Measurements from ENCODE around the gene GAK. TPM values are rescaled to one million over a fixed set of nuclear protein-coding genes. Genes with fewer than 3 reads are reported as not detected.

Gene GAK
- total RNA-seq, 1 donor from 2014 or later = 89.1 TPM

DNA sequence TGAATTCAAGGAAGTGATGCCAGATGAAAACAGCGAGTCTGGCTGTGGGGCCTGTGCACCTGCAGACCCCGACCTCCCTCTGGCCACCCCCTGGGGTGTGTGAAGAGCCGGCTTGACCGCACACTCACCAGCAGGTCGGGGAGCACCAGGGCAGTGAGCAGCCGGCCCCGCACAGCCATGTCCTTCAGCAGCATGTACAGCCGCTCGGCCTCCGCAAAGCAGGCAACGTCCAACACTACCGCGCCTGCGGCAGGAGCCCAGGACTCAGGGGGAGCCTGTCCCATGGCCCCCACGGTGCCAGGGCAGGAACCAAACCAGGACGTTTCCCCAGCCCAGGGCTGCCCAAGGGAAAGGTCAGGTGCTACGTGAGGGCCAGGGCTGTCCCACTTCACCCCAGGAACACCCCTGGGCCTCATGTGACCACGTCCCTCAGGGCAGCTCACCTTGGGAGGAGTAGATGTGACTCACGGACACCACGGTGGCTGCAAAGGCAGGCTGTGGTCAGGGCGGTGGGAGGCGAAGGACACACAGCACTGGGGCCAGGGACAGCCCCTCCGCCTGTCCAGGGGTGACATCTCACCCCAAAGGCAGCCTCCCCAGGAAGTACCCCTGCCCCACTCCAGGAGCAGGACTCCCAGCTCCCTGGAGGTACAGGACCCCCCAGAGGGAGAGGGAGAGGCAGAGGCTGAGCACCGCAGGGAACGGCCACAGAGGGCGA, 33.1 kb upstream of the GAK start:
- DNase-seq (ENCODE audit: extremely low spot score in 2 of 2) = no peak
- H3K4me1 ChIP-seq = peaks cover 28% of the 10 kb centered on the region
- H3K9me3 ChIP-seq = no peaks in the 10 kb centered on the region
- TF ChIP-seq, protein P1, sequence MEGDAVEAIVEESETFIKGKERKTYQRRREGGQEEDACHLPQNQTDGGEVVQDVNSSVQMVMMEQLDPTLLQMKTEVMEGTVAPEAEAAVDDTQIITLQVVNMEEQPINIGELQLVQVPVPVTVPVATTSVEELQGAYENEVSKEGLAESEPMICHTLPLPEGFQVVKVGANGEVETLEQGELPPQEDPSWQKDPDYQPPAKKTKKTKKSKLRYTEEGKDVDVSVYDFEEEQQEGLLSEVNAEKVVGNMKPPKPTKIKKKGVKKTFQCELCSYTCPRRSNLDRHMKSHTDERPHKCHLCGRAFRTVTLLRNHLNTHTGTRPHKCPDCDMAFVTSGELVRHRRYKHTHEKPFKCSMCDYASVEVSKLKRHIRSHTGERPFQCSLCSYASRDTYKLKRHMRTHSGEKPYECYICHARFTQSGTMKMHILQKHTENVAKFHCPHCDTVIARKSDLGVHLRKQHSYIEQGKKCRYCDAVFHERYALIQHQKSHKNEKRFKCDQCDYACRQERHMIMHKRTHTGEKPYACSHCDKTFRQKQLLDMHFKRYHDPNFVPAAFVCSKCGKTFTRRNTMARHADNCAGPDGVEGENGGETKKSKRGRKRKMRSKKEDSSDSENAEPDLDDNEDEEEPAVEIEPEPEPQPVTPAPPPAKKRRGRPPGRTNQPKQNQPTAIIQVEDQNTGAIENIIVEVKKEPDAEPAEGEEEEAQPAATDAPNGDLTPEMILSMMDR (IDR thresholded peaks at IDR 0.05) = no peak
- TF ChIP-seq POLR2AphosphoS5 (IDR thresholded peaks at IDR 0.05; ENCODE audit: insufficient read depth in 1 of 2, low read depth in 1 of 2) = no peak
- TF ChIP-seq POLR2A (IDR thresholded peaks at IDR 0.05) = no peak
- no peak overlapping the region for H3K27ac ChIP-seq
- peaks cover 0 to 28% of the 10 kb centered on the region in 2 donors for H3K36me3 ChIP-seq
- H3K27me3 ChIP-seq = no peaks in the 10 kb centered on the region
- intact Hi-C loops (cut with DNase I) = no loop called here
- no peak overlapping the region for H3K4me3 ChIP-seq

DNA sequence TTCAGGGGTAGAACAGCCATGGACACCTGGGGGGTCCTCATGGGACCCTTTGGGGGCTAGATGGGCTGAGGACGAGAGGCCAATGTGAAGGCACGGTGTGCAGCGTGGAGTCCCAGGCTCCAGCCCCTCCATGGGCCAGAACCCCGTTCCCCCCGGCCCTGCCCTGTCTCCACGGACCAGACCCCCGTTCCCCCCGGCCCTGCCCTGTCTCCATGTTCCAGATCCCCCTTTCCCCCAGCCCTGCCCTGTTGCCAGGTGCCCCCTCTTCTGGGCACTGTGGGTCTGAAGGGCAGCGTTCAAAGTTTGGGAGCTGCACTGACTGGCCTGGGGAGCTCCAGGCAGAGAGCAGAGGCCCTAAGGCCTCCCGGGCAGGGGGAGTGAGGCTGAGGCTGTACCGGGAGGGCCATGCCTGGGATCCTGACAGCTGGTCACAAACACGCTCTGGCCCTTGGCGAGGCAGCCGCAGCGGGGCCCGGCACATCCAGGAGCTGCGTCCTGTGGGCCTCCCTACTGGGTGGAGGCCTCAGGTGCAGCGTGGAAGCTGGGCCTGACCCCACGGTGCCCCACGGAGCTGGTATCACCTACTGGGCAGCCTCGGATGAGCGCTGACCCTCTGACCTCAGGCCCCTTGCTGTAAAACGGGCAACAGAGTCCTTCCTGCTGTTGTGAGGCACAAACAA, 32.4 kb upstream of the GAK start:
- no peak overlapping the region for H3K4me3 ChIP-seq
- H3K36me3 ChIP-seq = peaks cover 0 to 28% of the 10 kb centered on the region in 2 donors
- no peak overlapping the region for H3K27ac ChIP-seq
- no peaks in the 10 kb centered on the region for H3K9me3 ChIP-seq
- intact Hi-C loops (cut with DNase I) = no loop called here
- TF ChIP-seq POLR2A (IDR thresholded peaks at IDR 0.05) = no peak
- TF ChIP-seq, protein P1 (IDR thresholded peaks at IDR 0.05) = no peak
- TF ChIP-seq POLR2AphosphoS5 (IDR thresholded peaks at IDR 0.05; ENCODE audit: insufficient read depth in 1 of 2, low read depth in 1 of 2) = no peak
- no peaks in the 10 kb centered on the region for H3K27me3 ChIP-seq
- no peak for DNase-seq (ENCODE audit: extremely low spot score in 2 of 2)
- peaks cover 28% of the 10 kb centered on the region for H3K4me1 ChIP-seq

DNA sequence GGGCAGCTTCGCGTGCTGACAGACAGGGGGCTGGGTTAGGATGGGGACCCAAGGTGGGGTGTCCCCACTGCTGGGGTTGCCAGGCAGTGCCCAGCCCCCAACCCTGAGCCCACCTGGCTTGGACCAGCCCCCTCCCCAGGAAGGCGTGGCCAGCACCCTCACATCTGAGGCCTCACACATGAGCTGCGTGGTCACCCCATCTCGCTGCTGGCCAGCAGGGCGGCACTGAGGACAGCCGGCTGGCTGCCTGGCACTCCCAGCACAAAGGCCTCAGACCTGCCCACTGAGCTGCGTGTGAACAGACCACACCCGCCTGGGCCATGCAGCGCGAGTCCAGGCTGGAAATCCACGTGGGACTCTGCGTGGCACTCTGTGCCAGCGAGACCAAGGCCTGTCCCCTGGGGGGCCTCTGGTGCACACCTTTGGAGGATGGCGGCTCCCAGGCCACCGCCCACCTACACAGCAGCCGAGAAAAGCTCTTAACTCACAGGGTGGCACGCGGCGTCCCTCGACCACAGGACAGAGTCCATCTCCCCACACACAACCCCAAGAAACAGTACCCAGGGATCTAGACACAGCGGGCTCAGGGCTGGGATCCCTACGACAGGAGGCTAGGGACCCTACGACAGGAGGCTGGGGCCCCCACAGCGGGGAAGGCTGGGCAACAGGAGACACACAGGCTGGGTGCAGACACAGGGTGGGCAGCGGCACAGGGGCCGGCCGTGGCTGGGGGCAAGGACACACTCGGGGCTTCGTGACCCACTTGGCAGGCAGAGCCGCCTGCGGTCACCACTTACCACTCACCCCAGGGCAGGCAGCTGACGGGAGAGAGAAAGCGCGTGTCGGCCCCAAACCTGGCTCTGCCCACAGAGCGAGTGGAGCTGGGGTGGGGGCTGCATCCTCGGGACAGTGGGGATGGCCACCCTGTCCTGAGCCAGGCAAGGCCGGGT, 31.4 kb upstream of the GAK start:
- Histone ChIP-seq H3K4me3 (no peak overlapping the region), H3K27me3 (no peaks in the 10 kb centered on the region)
- DNase-seq (ENCODE audit: extremely low spot score in 2 of 2) = no peak

DNA sequence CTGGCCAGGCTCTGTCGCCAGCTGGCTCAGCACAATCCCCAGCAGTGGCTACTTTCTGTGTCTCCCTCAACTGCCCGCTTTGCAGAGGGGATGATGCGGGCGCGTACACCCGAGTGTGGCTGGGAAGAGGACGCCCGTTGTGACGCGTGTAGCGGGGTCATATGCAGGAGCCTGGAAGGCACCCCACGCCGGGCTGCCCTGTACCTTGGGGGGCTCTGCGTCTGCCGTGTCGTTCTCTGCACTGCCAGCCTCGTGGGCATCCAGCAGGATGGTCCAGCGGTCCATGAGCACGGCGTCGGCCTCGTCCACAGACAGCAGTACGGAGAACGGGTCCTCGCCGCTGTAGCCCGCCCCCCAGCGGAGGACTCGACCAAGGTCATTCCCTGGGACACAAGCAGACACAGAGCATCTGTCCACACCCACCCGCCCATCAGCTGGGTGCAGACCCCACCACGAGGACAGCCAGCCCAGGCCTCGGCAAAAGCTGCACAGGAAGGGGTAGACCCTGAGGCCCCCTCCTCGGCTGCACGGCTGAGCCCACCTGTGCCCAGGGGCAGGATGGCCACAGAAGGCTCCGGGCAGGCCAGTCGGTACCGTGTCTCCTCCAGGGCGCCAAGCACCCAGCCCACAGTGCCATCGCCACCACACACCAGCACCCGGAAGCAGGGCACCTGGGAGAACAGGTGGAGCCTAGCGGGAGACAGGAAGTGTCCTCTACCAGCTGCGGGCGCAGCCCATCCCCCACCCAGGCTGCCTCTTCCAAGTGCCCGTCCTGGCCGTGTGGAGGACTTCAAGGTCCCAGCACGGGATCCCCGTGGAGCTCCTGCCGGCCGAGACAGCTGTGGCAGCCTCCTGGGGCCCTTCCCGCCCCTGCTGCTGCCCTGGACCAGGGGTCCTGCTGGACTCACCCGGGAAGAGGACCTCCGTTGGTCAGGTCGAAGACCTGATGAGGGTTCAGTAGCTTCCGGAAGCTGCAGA, 30.4 kb upstream of the GAK start:
- H3K4me1 ChIP-seq = peaks cover 18% of the 10 kb centered on the region
- TF ChIP-seq POLR2A (IDR thresholded peaks at IDR 0.05) (no peak), POLR2AphosphoS5 (IDR thresholded peaks at IDR 0.05; ENCODE audit: insufficient read depth in 1 of 2, low read depth in 1 of 2) (no peak)
- TF ChIP-seq, protein P1 (IDR thresholded peaks at IDR 0.05) = no peak
- H3K36me3 ChIP-seq = peaks cover 0 to 36% of the 10 kb centered on the region in 2 donors
- no peaks in the 10 kb centered on the region for H3K27me3 ChIP-seq
- no peaks in the 10 kb centered on the region for H3K9me3 ChIP-seq
- H3K4me3 ChIP-seq = no peak overlapping the region
- DNase-seq (ENCODE audit: extremely low spot score in 2 of 2) = no peak
- intact Hi-C loops (cut with DNase I) = no loop called here
- no peak overlapping the region for H3K27ac ChIP-seq

More for the DNA sequence above, 31.4 kb upstream of the GAK start:
- intact Hi-C loops (cut with DNase I) = no loop called here
- H3K9me3 ChIP-seq = no peaks in the 10 kb centered on the region
- H3K36me3 ChIP-seq = peaks cover 0 to 28% of the 10 kb centered on the region in 2 donors
- H3K4me1 ChIP-seq = peaks cover 28% of the 10 kb centered on the region
- H3K27ac ChIP-seq = no peak overlapping the region
- TF ChIP-seq, protein P1 (IDR thresholded peaks at IDR 0.05) = no peak
- TF ChIP-seq POLR2A (IDR thresholded peaks at IDR 0.05) (no peak), POLR2AphosphoS5 (IDR thresholded peaks at IDR 0.05; ENCODE audit: insufficient read depth in 1 of 2, low read depth in 1 of 2) (no peak)

Data from vagina (tissue), 2 donors.